ENCODE measurements around the gene BAD. TPM values are rescaled to one million over a fixed set of nuclear protein-coding genes. Genes with fewer than 3 reads are reported as not detected.

Gene BAD
- total and polyA plus RNA-seq, 2 donors: 64.1 to 65.8 TPM

DNA sequence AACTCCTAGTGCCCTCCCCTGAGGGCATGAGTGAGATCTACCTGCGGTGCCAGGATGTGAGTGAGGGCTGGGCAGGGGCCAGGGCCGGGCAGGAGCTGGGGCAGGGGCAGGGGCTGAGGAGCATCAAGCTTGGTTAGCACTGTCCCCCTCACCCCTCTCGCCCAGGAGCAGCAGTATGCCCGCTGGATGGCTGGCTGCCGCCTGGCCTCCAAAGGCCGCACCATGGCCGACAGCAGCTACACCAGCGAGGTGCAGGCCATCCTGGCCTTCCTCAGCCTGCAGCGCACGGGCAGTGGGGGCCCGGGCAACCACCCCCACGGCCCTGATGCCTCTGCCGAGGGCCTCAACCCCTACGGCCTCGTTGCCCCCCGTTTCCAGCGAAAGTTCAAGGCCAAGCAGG, 64.2 kb downstream of the BAD start:
- over 99% methylated on average over 17 of the region's 17 CpGs for WGBS
- H3K4me1 ChIP-seq (ENCODE audit: control insufficient read depth in 2 of 2, insufficient read depth in 2 of 2, low read length in 2 of 2): peaks cover 2 to 7% of the 10 kb centered on the region in 2 donors
- no peaks in the 10 kb centered on the region for H3K27me3 ChIP-seq (ENCODE audit: control insufficient read depth in 2 of 2, insufficient read depth in 1 of 2, low read length in 1 of 2)
- no peak for DNase-seq (ENCODE audit: low read depth in 6 of 9, low spot score in 9 of 9)
- no peaks in the 10 kb centered on the region for H3K9me3 ChIP-seq (ENCODE audit: control insufficient read depth in 2 of 2, insufficient read depth in 1 of 2, low read length in 1 of 2)
- H3K36me3 ChIP-seq (ENCODE audit: control insufficient read depth in 2 of 2, insufficient read depth in 2 of 2, low read length in 1 of 2): peaks cover 62 to 70% of the 10 kb centered on the region in 2 donors
- H3K4me3 ChIP-seq (ENCODE audit: low read length in 2 of 2): no peak overlapping the region
- H3K27ac ChIP-seq (ENCODE audit: low read depth in 1 of 2, low read length in 1 of 2): no peak overlapping the region

Other genes starting within 250 kb of the BAD start
- 0.05 TPM for gene FLRT1, start 248.7 kb downstream of the BAD start, total RNA-seq
- 0.07 TPM for gene FLRT1, start 248.7 kb downstream of the BAD start, polyA plus RNA-seq
- gene MACROD1, start 118.6 kb downstream of the BAD start, total RNA-seq: 16.6 TPM
- 9.7 TPM for gene MACROD1, start 118.6 kb downstream of the BAD start, polyA plus RNA-seq
- 94.1 TPM for gene STIP1, start 98.5 kb downstream of the BAD start, total RNA-seq
- gene STIP1, start 98.5 kb downstream of the BAD start, polyA plus RNA-seq: 46.7 TPM
- 74.5 TPM for gene FERMT3, start 77.9 kb downstream of the BAD start, total RNA-seq
- 91.0 TPM for gene FERMT3, start 77.9 kb downstream of the BAD start, polyA plus RNA-seq
- gene TRPT1, start 58.5 kb downstream of the BAD start, total RNA-seq: 45.1 TPM
- gene TRPT1, start 58.5 kb downstream of the BAD start, polyA plus RNA-seq: 66.7 TPM
- gene NUDT22, start 58.4 kb downstream of the BAD start, total RNA-seq: 48.7 TPM
- 93.2 TPM for gene NUDT22, start 58.4 kb downstream of the BAD start, polyA plus RNA-seq
- gene DNAJC4, start 54.1 kb downstream of the BAD start, total RNA-seq: 18.1 TPM
- gene DNAJC4, start 54.1 kb downstream of the BAD start, polyA plus RNA-seq: 134 TPM
- gene VEGFB, start 50.1 kb downstream of the BAD start, total RNA-seq: 16.0 TPM
- 70.2 TPM for gene VEGFB, start 50.1 kb downstream of the BAD start, polyA plus RNA-seq
- gene FKBP2, start 43.6 kb downstream of the BAD start, total RNA-seq: 45.0 TPM
- 128 TPM for gene FKBP2, start 43.6 kb downstream of the BAD start, polyA plus RNA-seq
- 106 TPM for gene PPP1R14B, start 37.7 kb downstream of the BAD start, total RNA-seq
- 105 TPM for gene PPP1R14B, start 37.7 kb downstream of the BAD start, polyA plus RNA-seq
- gene PLCB3, start 33.1 kb downstream of the BAD start, total RNA-seq: 5.8 TPM
- gene PLCB3, start 33.1 kb downstream of the BAD start, polyA plus RNA-seq: 7.3 TPM
- gene GPR137, start 1.2 kb upstream of the BAD start, total RNA-seq: 7.3 TPM
- gene GPR137, start 1.2 kb upstream of the BAD start, polyA plus RNA-seq: 18.5 TPM
- gene KCNK4, start 6.6 kb upstream of the BAD start, total RNA-seq: not detected
- gene KCNK4, start 6.6 kb upstream of the BAD start, polyA plus RNA-seq: not detected
- gene CATSPERZ, start 15.7 kb upstream of the BAD start, total RNA-seq: 0.19 TPM
- 0.78 TPM for gene CATSPERZ, start 15.7 kb upstream of the BAD start, polyA plus RNA-seq
- gene ESRRA, start 20.9 kb upstream of the BAD start, total RNA-seq: 20.5 TPM
- gene ESRRA, start 20.9 kb upstream of the BAD start, polyA plus RNA-seq: 48.0 TPM
- gene TRMT112, start 32.9 kb upstream of the BAD start, total RNA-seq: 353 TPM
- gene TRMT112, start 32.9 kb upstream of the BAD start, polyA plus RNA-seq: 294 TPM
- gene PRDX5, start 33.5 kb upstream of the BAD start, total RNA-seq: 222 TPM
- 286 TPM for gene PRDX5, start 33.5 kb upstream of the BAD start, polyA plus RNA-seq
- 26.9 TPM for gene CCDC88B, start 55.5 kb upstream of the BAD start, total RNA-seq
- 480 TPM for gene CCDC88B, start 55.5 kb upstream of the BAD start, polyA plus RNA-seq
- 17.8 TPM for gene RPS6KA4, start 74.5 kb upstream of the BAD start, total RNA-seq
- 24.6 TPM for gene RPS6KA4, start 74.5 kb upstream of the BAD start, polyA plus RNA-seq

All from thymus (tissue), 11 donors.